Spleen (tissue), 7 donors: Measurements from ENCODE around the gene DAO.
"Not testable (repeated sequence)": the region's sequence is repeated elsewhere in the genome, so short reads cannot be mapped to it uniquely, and the experiment has no call there.

Experiments used
- CTCF ChIP-seq, 11 experiments: fragments of 200-600 bp in 7 of 11; fragments of 450-650 bp in 4 of 11; sonication (generic) in 4 of 11; IDR thresholded peaks in 8 of 11; conservative IDR thresholded peaks in 3 of 11; 1 replicate in 7 of 11; 2 replicates in 4 of 11; pipeline versions ENCODE4 v1.4.0 to v1.8.0; 2016 to 2021; ENCODE audit warnings: antibody characterized with exemption in 11 of 11, inconsistent platforms in 4 of 11, mild to moderate bottlenecking in 1 of 11
- POLR2A ChIP-seq, 3 donors: fragments of 450-650 bp; IDR thresholded peaks; one replicate each; pipeline ENCODE4 v1.5.1; 2017; ENCODE audit warnings: antibody characterized with exemption in 3 of 3, mild to moderate bottlenecking in 1 of 3
- POLR2AphosphoS5 ChIP-seq, 3 donors: sonication (generic); formaldehyde crosslinking; IDR thresholded peaks; one replicate each; pipeline ENCODE4 v1.5.1; 2017; ENCODE audit warnings: antibody characterized with exemption in 3 of 3
- donor health status: DM: no; HTN: no; CAD: no; lungs with moderate emphysema.
- donor health status: DM: no; HTN: no; CAD: no.
- donor health status: DM: no; HTN: no; CAD: no.

GRCh38 chr12:108859141-108859922 lies 20.6 kb upstream of the DAO start:
- TF ChIP-seq CTCF (IDR thresholded peaks at IDR 0.05 in 8 of 11, conservative IDR thresholded peaks at IDR 0.05 in 3 of 11); POLR2AphosphoS5 (IDR thresholded peaks at IDR 0.05); POLR2A (IDR thresholded peaks at IDR 0.05): not testable (repeated sequence)
